ENCODE results near the gene RAD51AP2. TPM values are rescaled to one million over a fixed set of nuclear protein-coding genes. Genes with fewer than 3 reads are reported as not detected.

Gene RAD51AP2
- total RNA-seq, 1 experiment from 2014 or later, result not detected

DNA sequence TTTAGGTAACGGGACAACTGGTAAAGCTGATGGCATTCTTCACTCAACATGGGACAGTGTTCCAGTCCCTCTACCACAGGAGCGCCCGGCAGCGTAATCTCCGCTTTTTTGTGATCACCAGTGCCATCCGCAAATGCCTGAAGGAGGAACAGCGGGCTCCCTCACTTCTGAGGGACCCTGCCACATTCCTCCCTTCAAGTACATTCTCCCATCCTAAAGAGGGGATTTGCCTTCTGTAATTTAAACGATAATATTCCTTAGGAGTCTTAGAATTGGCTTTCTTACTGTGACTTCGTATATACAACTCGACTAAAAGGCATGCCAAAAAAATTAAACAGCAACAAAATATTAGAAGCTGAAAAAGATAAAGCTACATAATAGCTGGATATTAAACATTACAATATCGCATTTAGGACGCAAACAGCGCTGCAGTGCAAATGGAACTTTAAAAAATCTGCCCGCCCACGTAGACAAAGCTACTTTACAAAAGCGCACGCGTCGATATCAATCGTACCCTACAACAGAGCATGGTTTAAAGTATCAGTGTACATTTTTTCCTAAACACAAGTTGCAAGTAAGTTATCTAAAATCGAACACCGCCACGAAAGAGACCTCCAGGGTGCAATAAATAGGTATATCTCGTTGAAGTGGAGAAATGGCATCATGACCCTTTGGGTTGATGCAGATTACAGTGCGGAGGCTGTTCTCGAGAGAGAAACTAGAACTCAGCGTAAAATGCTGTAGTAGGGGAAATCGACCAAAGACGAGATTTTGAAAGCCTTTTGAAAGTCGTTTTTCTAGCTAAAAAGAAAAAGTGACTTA lies 20.0 kb upstream of the RAD51AP2 start:
- no peaks in the 10 kb centered on the region for H3K4me1 ChIP-seq (ENCODE audit: insufficient read depth, low read length)
- H3K27me3 ChIP-seq (ENCODE audit: low read length), result peaks cover 73% of the 10 kb centered on the region
- H3K4me2 ChIP-seq (ENCODE audit: low read length), result no peak overlapping the region
- no peak for DNase-seq
- CTCF ChIA-PET, result no interaction called here
- no peaks in the 10 kb centered on the region for H3K9me2 ChIP-seq (replicated peaks; ENCODE audit: low read length)
- no peak overlapping the region for H3K27ac ChIP-seq (ENCODE audit: low read length)
- H3K36me3 ChIP-seq (ENCODE audit: low read depth, low read length), result no peaks in the 10 kb centered on the region
- no TSS peak for BruUV-seq (replicated peaks)
- no peak overlapping the region for H3K9ac ChIP-seq (ENCODE audit: low read length)
- no peaks in the 10 kb centered on the region for H3K79me2 ChIP-seq (ENCODE audit: low read length)
- no peak for ATAC-seq
- H3F3A ChIP-seq (ENCODE audit: low read length, unreplicated experiment), result no peaks in the 10 kb centered on the region
- intact Hi-C loops (cut with micrococcal nuclease), result no loop called here
- POLR2A ChIA-PET (ENCODE audit: unreplicated experiment), result no interaction called here
- H3K9me3 ChIP-seq (ENCODE audit: low read length), result no peaks in the 10 kb centered on the region
- no peak for TF ChIP-seq EZH2 (IDR thresholded peaks at IDR 0.05; ENCODE audit: low read length, unreplicated experiment)
- TF ChIP-seq, protein P1, sequence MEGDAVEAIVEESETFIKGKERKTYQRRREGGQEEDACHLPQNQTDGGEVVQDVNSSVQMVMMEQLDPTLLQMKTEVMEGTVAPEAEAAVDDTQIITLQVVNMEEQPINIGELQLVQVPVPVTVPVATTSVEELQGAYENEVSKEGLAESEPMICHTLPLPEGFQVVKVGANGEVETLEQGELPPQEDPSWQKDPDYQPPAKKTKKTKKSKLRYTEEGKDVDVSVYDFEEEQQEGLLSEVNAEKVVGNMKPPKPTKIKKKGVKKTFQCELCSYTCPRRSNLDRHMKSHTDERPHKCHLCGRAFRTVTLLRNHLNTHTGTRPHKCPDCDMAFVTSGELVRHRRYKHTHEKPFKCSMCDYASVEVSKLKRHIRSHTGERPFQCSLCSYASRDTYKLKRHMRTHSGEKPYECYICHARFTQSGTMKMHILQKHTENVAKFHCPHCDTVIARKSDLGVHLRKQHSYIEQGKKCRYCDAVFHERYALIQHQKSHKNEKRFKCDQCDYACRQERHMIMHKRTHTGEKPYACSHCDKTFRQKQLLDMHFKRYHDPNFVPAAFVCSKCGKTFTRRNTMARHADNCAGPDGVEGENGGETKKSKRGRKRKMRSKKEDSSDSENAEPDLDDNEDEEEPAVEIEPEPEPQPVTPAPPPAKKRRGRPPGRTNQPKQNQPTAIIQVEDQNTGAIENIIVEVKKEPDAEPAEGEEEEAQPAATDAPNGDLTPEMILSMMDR (conservative IDR thresholded peaks at IDR 0.05; ENCODE audit: low read depth, low read length), result no peak
- TF ChIP-seq EZH2phosphoT487 (IDR thresholded peaks at IDR 0.05; ENCODE audit: borderline replicate concordance, low read length), result no peak
- no peak overlapping the region for H3K4me3 ChIP-seq (ENCODE audit: low read length)
- no peaks in the 10 kb centered on the region for H4K20me1 ChIP-seq (ENCODE audit: low read length)
- H2AFZ ChIP-seq (ENCODE audit: low read length), result no peak overlapping the region

DNA sequence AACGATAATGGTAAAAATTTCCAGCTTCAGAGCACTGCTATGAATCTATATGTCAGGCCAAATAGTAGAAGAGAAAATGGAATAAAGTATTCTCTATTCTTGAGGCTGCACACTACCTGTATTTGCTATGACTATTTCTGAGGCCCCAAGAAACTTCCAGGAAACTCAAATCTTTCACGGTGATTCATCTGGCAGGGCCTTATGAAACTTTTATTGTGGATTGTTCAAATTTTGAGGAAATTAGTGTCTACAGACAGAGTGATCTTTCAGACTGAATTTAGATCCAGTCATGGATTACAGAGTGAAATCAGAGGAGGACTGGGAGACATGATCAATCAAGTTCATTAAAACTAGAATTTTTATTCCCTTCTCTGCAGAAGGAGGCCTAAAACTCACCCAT lies 18.2 kb upstream of the RAD51AP2 start:
- TF ChIP-seq EZH2phosphoT487 (IDR thresholded peaks at IDR 0.05; ENCODE audit: borderline replicate concordance, low read length), result no peak
- TF ChIP-seq, protein P1 (conservative IDR thresholded peaks at IDR 0.05; ENCODE audit: low read depth, low read length), result no peak
- no peak for TF ChIP-seq EZH2 (IDR thresholded peaks at IDR 0.05; ENCODE audit: low read length, unreplicated experiment)
- POLR2A ChIA-PET (ENCODE audit: unreplicated experiment), result no interaction called here
- H3K9me3 ChIP-seq (ENCODE audit: low read length), result no peaks in the 10 kb centered on the region
- H3K4me3 ChIP-seq (ENCODE audit: low read length), result no peak overlapping the region
- CTCF ChIA-PET, result no interaction called here
- peaks cover 73% of the 10 kb centered on the region for H3K27me3 ChIP-seq (ENCODE audit: low read length)
- H3F3A ChIP-seq (ENCODE audit: low read length, unreplicated experiment), result no peaks in the 10 kb centered on the region
- ATAC-seq, result no peak
- H3K27ac ChIP-seq (ENCODE audit: low read length), result no peak overlapping the region
- no peaks in the 10 kb centered on the region for H3K79me2 ChIP-seq (ENCODE audit: low read length)
- no peak overlapping the region for H3K4me2 ChIP-seq (ENCODE audit: low read length)
- no peaks in the 10 kb centered on the region for H3K9me2 ChIP-seq (replicated peaks; ENCODE audit: low read length)
- peak; percentile 9 for DNase-seq
- no peak overlapping the region for H2AFZ ChIP-seq (ENCODE audit: low read length)
- H3K9ac ChIP-seq (ENCODE audit: low read length), result no peak overlapping the region
- intact Hi-C loops (cut with micrococcal nuclease), result no loop called here
- no peaks in the 10 kb centered on the region for H4K20me1 ChIP-seq (ENCODE audit: low read length)
- no peaks in the 10 kb centered on the region for H3K4me1 ChIP-seq (ENCODE audit: insufficient read depth, low read length)
- no peaks in the 10 kb centered on the region for H3K36me3 ChIP-seq (ENCODE audit: low read depth, low read length)
- BruUV-seq (replicated peaks), result no TSS peak

DNA sequence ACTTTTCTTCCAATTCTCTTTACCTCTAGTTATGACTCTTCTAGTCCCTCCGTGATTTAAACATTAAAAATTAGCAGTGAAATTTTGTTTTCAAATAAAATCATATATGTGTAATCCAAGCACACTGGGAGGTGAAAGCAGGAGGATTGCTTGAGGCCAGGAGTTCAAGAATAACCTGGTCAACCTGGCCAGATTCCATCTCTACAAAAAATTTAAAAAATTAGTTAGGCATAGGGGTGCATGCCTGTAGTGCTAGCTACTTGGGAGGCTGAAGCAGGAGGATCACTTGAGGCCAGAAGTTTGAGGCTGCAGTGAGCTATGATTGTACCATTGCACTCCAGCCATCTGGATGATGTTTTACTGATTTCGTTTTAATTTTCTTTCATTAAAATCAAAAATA lies 15.3 kb upstream of the RAD51AP2 start:
- TF ChIP-seq, protein P1 (conservative IDR thresholded peaks at IDR 0.05; ENCODE audit: low read depth, low read length), result no peak
- TF ChIP-seq EZH2phosphoT487 (IDR thresholded peaks at IDR 0.05; ENCODE audit: borderline replicate concordance, low read length) (no peak), EZH2 (IDR thresholded peaks at IDR 0.05; ENCODE audit: low read length, unreplicated experiment) (no peak)
- ATAC-seq (no peak), DNase-seq (no peak)
- Histone ChIP-seq H3K79me2 (ENCODE audit: low read length) (no peaks in the 10 kb centered on the region), H4K20me1 (ENCODE audit: low read length) (no peaks in the 10 kb centered on the region), H3K27me3 (ENCODE audit: low read length) (peaks cover 61% of the 10 kb centered on the region), H3K9me2 (replicated peaks; ENCODE audit: low read length) (no peaks in the 10 kb centered on the region), H2AFZ (ENCODE audit: low read length) (no peak overlapping the region), H3K4me3 (ENCODE audit: low read length) (no peak overlapping the region), H3K36me3 (ENCODE audit: low read depth, low read length) (no peaks in the 10 kb centered on the region), H3K4me1 (ENCODE audit: insufficient read depth, low read length) (no peaks in the 10 kb centered on the region), H3K4me2 (ENCODE audit: low read length) (no peak overlapping the region), H3K27ac (ENCODE audit: low read length) (no peak overlapping the region), H3F3A (ENCODE audit: low read length, unreplicated experiment) (no peaks in the 10 kb centered on the region), H3K9me3 (ENCODE audit: low read length) (no peaks in the 10 kb centered on the region), H3K9ac (ENCODE audit: low read length) (no peak overlapping the region)
- no TSS peak for BruUV-seq (replicated peaks)
- CTCF ChIA-PET, result no interaction called here
- POLR2A ChIA-PET (ENCODE audit: unreplicated experiment), result no interaction called here
- intact Hi-C loops (cut with micrococcal nuclease), result no loop called here

All from PC-3 (cell line).